ENCODE results near the gene STOX2.

STOX2 gene

DNA sequence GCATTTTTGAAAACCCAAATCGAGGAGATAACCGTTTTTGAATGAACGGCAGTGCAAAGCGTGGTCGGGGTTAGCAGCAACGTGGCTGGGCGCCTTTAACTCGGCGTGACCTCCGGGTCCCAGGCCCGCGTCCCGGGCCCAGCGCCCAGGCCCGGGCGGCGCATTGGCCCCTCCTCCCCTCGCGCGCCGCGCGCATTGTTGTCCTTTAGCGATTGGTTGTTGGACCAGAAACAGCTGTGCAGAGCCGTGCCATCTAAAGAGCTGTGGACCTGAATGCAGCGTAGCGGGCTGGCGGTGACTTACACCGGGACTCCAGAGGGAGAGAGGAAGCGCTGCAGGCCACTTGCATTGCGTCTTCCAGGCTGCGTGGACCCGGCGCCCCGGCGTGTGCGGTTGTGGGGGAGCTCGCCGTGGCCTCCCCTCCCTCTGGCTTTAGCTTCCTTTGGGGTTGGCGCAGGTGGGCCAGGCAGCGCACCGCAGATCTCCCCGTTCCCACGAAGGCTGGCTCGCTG lies at the start of gene STOX2:
Gene STOX2 (plus strand): TSS at position 227 of the 512 bp plus-strand sequence. CDS start 1,484 bp downstream, outside the sequence.
- no peak for DNase-seq (ENCODE audit: low spot score)

- no peak for DNase-seq (ENCODE audit: low spot score)
Measured at GRCh38 chr4:183855323-183856190, 49.5 kb upstream of the STOX2 start.

- DNase-seq (ENCODE audit: low spot score): no peak
Measured at GRCh38 chr4:183857040-183857439, 48.1 kb upstream of the STOX2 start.

- DNase-seq (ENCODE audit: low spot score): no peak
Measured at GRCh38 chr4:183858011-183858615, 47.0 kb upstream of the STOX2 start.

DNA sequence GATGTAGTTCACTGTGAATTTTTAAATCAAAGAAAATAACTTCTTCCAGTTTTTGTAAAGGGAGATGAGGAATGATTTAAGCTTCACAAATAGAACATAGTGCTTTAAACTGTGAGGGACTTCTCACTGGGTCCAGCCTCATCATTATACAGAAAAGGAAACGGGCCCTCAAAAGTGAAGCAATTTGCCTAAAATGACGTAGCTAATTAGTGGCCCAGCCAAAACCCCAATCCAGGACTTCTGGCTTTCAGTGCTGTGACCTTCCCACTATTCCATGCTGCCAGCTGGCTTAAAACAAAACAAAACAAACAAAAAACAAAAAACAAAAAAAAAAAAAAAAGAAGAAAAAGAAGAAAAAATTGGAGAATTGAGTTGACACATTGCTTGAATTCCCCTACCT lies 45.0 kb upstream of the STOX2 start:
- DNase-seq (ENCODE audit: low spot score): no peak

GRCh38 chr4:183860731-183861130 lies 44.4 kb upstream of the STOX2 start:
- no peak for DNase-seq (ENCODE audit: low spot score)

DNA sequence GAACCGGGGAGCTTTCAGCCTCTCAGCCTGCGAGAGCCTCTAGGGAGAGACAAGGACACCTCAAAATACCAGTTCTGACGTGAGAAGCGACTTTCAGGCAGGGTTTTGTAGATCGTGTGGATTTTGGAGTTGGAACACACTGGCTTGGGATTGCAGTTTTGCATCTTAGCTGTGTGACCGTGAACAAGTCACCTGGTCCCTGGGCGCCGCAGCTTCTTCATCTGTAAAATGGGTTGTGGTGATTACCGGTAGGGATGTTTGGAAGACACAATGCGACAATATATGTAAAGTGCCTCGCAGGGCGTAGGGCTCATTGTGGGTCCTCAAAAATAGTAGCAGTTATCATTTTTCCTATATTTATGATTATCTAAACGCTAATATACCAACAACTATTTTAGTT lies 43.7 kb upstream of the STOX2 start:
- DNase-seq (ENCODE audit: low spot score): no peak

GRCh38 chr4:183863155-183863825 lies 41.8 kb upstream of the STOX2 start:
- no peak for DNase-seq (ENCODE audit: low spot score)

GRCh38 chr4:183867247-183867646 lies 37.9 kb upstream of the STOX2 start:
- no peak for DNase-seq (ENCODE audit: low spot score)

DNA sequence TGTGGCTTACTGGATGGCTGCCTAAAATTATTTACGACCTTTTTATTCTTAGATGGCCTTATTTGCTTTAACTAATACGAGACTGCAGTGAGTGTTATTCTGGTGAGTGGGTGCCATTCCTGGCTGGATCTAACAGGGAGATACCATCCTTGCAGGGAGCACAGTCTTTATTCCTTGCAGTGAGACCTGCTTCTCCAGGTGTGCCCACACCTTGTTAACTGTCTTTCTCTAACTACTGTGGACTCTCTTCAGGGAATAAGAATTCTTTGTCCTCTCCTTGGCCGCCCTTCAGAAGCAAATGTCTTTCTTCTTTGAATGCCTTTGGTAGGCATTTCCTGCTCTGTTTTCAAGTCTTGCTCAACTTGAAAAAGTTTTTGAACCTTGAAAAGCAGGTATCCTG lies 34.1 kb upstream of the STOX2 start:
- DNase-seq (ENCODE audit: low spot score): no peak

GRCh38 chr4:183871581-183871980 lies 33.5 kb upstream of the STOX2 start:
- DNase-seq (ENCODE audit: low spot score): no peak

DNA sequence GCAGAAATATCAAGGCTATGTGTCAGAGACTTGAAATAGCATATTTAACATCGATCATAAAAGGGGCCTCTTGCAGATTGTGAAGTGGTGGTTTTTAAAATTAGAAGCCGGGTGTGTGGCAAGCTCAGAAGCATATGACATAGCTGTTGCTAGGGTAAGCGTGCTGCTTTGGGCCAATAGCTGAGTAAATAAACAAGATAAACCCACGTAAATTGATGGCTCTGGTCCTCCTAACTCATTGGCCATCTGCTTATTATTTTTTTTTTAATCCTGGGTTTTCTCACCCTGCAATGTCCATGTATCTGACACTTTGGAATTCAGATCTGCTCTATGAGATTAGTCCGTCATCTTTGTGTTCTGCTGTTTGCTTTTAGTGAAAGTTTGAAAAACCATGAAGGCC lies 32.6 kb upstream of the STOX2 start:
- DNase-seq (ENCODE audit: low spot score): no peak

- no peak for DNase-seq (ENCODE audit: low spot score)
Measured at GRCh38 chr4:183873409-183874185, 31.5 kb upstream of the STOX2 start.

DNA sequence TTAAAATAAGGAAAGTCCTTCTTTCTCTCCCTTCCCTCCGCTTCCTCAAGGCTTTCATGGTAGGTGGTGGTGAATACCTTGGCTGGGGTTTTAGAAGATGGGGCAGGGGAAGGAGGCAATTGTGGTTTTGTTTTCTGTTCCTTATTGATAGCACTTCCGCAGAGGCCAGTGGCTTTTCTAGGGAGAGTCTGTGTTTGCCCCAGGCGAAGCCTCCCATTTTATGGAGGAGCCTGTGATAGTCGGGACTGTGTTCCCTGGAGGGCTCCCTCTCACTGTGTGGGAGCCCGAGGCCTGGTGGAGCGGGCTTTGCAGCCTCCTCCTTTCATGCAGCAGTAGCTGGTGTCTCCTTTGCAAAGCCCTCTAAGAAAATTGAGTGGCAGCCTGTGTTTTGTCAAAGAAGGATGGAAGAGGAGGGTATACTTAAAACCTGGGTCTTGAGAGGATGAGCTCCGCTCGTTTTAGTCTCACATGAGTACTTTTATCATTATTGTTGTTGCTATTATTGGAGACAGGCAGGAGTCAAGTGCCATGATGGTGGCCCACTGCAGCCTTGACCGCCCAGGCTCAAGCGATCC lies 29.8 kb upstream of the STOX2 start:
- DNase-seq (ENCODE audit: low spot score): no peak

DNA sequence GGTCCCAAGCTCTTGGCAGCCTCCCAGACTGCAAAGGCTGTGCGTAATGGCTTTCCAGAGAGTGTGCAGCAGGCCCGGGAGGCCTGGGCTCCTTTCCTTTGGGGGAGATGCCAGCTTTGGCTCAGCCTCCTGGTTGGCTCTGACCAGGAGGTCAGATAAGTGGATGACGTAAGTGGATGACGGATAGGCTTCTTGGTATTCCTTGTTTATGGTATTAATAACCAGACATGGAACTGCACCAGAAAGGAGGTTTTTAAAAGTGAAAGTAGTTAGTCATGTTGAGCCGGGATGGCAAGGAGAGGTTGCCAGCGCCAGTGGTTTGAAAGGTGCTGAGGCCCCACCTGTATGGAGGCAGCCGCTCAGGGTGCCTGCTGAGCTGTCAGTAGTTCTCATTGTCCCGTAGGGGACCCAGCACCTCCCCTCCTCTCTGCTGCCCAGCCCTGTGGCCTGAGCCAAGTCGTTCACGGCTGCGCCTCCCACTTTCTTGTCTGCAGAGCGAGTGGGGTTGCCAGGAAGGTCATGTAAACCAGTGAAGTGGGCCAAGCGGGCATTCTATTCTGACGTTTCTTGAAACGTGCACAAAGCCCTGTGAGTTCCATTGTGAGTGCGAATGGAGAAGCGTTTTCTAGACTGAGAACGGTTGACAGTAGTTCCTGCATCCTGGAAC lies 28.7 kb upstream of the STOX2 start:
- no peak for DNase-seq (ENCODE audit: low spot score)

- no peak for DNase-seq (ENCODE audit: low spot score)
Measured at GRCh38 chr4:183878251-183878970, 26.7 kb upstream of the STOX2 start.

DNA sequence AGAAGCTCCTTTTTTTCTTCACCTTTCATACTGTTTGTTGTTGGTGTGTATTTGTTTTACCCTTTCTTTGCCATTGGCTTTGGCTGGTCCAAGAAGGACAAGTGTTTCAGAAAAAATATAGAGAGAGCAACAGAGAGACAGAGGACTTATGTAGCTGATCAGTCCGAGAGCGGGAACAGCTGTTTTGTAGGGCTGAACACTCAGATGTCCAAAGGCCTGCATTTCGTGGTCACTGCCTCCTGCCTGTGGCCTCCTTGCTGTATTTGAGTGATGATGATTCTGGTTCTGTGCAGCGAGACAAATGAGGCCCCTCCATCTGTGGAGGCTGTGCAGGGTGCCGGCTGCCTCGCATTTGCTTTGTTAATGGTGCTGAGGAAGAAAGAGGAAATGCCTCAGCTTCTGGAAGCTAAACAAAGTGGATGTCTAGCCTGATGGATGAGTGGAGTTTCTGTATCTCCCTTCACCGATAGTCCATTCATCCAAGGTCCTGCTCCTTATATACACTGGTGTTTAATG lies 19.8 kb upstream of the STOX2 start:
- no peak for DNase-seq (ENCODE audit: low spot score)

DNA sequence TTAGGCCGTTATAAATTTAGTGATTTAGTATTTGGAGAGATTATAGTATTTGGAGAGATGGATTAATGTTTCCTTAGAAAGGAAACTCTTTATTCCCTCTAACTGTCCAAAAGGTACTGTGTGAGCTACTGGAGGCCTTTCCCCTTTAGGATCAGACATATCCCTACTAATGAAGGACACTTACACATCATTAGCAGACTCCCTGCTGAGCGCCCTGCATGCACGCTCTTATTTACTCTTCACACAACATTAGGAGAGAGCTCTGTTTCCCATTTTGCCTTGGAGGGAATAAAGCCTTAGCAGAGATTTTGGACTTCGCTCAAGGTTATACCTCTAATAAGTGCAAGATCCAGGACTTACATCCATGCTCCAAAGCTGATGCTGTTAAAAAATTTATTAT lies 17.8 kb upstream of the STOX2 start:
- no peak for DNase-seq (ENCODE audit: low spot score)

DNA sequence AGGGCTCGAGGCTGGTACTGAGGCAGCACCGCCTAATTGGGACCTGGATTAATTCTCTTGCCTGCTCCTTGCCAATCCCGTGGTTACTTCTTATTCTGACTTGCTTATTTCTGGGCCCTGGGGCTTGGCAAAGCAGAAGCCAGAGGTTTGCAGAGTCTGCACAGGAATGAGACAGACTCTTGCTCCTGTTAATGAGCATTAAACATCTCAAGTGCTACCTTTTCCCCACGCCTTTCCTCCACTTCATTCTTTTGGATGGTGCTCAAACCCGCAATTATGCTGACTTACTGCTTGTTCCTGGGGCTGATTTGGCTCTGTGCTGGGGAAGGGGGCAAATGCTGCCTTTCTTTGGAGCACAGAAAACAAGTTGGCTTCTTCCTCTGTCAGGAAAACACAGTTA lies 16.5 kb upstream of the STOX2 start:
- no peak for DNase-seq (ENCODE audit: low spot score)

DNA sequence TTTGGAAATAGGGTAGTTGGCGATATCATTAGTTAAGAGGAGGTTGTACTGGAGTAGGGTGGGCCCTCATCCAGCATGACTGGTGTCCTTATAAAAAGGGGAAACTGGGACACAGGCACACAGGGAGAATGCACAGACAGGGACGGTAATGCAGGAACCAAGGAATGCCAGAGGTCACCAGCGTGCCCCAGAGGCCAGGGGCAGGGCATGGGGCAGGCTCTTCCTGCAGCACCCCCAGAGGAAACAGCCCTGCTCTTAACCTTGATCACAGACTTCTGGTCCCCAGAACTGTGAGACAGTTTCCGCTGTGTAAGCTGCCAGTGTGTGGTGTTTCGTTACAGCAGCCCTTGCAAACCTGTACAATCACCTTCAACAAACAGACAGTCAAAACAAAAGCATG lies 15.9 kb upstream of the STOX2 start:
- DNase-seq (ENCODE audit: low spot score): no peak

Data from hematopoietic multipotent progenitor cell treated with erythropoietin and hydrocortisone succinate and interleukin-3 and kit ligand, for 17 days (in vitro differentiated cells).